Parathyroid adenoma (tissue), 2 donors: ENCODE data around the gene CMTM3.

Experiments
- H2AFZ ChIP-seq: fragments of 300-600 bp; sonication (generic); one replicate; pipeline ENCODE4 v1.7.0; 2017; ENCODE audit warnings: antibody characterized with exemption, mild to moderate bottlenecking
- H3K27ac ChIP-seq: fragments of 300-600 bp; sonication (generic); one replicate; pipeline ENCODE4 v1.7.0; 2017
- H3K27me3 ChIP-seq: fragments of 300-600 bp; sonication (generic); one replicate; pipeline ENCODE4 v1.7.0; 2017; ENCODE audit warnings: low read length; ENCODE audit not compliant: control insufficient read depth, insufficient read depth
- H3K36me3 ChIP-seq: fragments of 300-600 bp; sonication (generic); one replicate; pipeline ENCODE4 v1.7.0; 2017; ENCODE audit warnings: low read length; ENCODE audit not compliant: control insufficient read depth, insufficient read depth
- H3K4me1 ChIP-seq: fragments of 300-600 bp; sonication (generic); one replicate; pipeline ENCODE4 v1.7.0; 2017; ENCODE audit warnings: control low read depth
- H3K4me2 ChIP-seq: fragments of 300-600 bp; sonication (generic); one replicate; pipeline ENCODE4 v1.7.0; 2017; ENCODE audit warnings: low read length
- H3K4me3 ChIP-seq: fragments of 300-600 bp; sonication (generic); one replicate; pipeline ENCODE4 v1.7.0; 2017; ENCODE audit warnings: low read depth, low read length
- H3K79me2 ChIP-seq: fragments of 300-600 bp; sonication (generic); one replicate; pipeline ENCODE4 v1.7.0; 2017; ENCODE audit warnings: control low read depth
- H3K9ac ChIP-seq: fragments of 300-600 bp; sonication (generic); one replicate; pipeline ENCODE4 v1.7.0; 2017; ENCODE audit warnings: mild to moderate bottlenecking
- H3K9me3 ChIP-seq: fragments of 300-600 bp; sonication (generic); one replicate; pipeline ENCODE4 v1.7.0; 2017; ENCODE audit warnings: low read length; ENCODE audit not compliant: control insufficient read depth
- CTCF ChIP-seq: fragments of 300-600 bp; sonication (generic); IDR thresholded peaks from one replicate; pipeline ENCODE4 v1.7.0; 2017; ENCODE audit warnings: antibody characterized with exemption, mild to moderate bottlenecking
- donor health status: primary hyperparathyroidism.

Gene CMTM3

GRCh38 chr16:66651965-66652364 is 47.5 kb downstream of the CMTM3 start:
- no peak overlapping the region for H3K27ac ChIP-seq
- H3K36me3 ChIP-seq = no peaks in the 10 kb centered on the region
- no peak overlapping the region for H2AFZ ChIP-seq
- no peak overlapping the region for H3K9ac ChIP-seq
- TF ChIP-seq CTCF = no peak
- H3K4me1 ChIP-seq = peaks cover 5% of the 10 kb centered on the region
- no peaks in the 10 kb centered on the region for H3K9me3 ChIP-seq
- no peak overlapping the region for H3K4me3 ChIP-seq
- peaks cover 58% of the 10 kb centered on the region for H3K79me2 ChIP-seq
- no peak overlapping the region for H3K4me2 ChIP-seq
- H3K27me3 ChIP-seq = no peaks in the 10 kb centered on the region

GRCh38 chr16:66652661-66653360 is 48.3 kb downstream of the CMTM3 start:
- Histone ChIP-seq H3K27me3 (no peaks in the 10 kb centered on the region), H3K36me3 (no peaks in the 10 kb centered on the region), H3K9ac (no peak overlapping the region), H3K4me3 (no peak overlapping the region), H2AFZ (no peak overlapping the region), H3K4me2 (no peak overlapping the region), H3K27ac (no peak overlapping the region), H3K4me1 (peaks cover 5% of the 10 kb centered on the region), H3K79me2 (peaks cover 64% of the 10 kb centered on the region), H3K9me3 (no peaks in the 10 kb centered on the region)
- no peak for TF ChIP-seq CTCF

GRCh38 chr16:66653581-66654350 is 49.3 kb downstream of the CMTM3 start:
- peaks cover 65% of the 10 kb centered on the region for H3K79me2 ChIP-seq
- H3K4me3 ChIP-seq = no peak overlapping the region
- no peaks in the 10 kb centered on the region for H3K9me3 ChIP-seq
- peaks cover 5% of the 10 kb centered on the region for H3K4me1 ChIP-seq
- H3K4me2 ChIP-seq = no peak overlapping the region
- H2AFZ ChIP-seq = no peak overlapping the region
- no peak for TF ChIP-seq CTCF
- H3K27ac ChIP-seq = no peak overlapping the region
- no peak overlapping the region for H3K9ac ChIP-seq
- H3K27me3 ChIP-seq = no peaks in the 10 kb centered on the region
- H3K36me3 ChIP-seq = no peaks in the 10 kb centered on the region

GRCh38 chr16:66656547-66656946 is 52.0 kb downstream of the CMTM3 start:
- Histone ChIP-seq H3K79me2 (peaks cover 48% of the 10 kb centered on the region), H3K27ac (no peak overlapping the region), H3K4me2 (no peak overlapping the region), H3K4me1 (peaks cover 10% of the 10 kb centered on the region), H3K36me3 (no peaks in the 10 kb centered on the region), H3K4me3 (no peak overlapping the region), H3K27me3 (no peaks in the 10 kb centered on the region), H2AFZ (no peak overlapping the region), H3K9ac (no peak overlapping the region), H3K9me3 (no peaks in the 10 kb centered on the region)
- TF ChIP-seq CTCF = no peak
